IPS DF 6.9 (cell line): ENCODE results near the gene WDR27.

Source experiments
- DNase-seq: peaks from one replicate; pipeline ENCODE4 v3.0.0-alpha.2; 2013; ENCODE audit warnings: low read depth, low spot score
- H3K27ac ChIP-seq: one replicate; pipeline ENCODE4 v1.5.1; 2013; ENCODE audit warnings: low read length, control low read depth
- H3K27me3 ChIP-seq: 2 replicates; pipeline ENCODE4 v1.6.1; 2013; ENCODE audit warnings: mild to moderate bottlenecking, low read length; ENCODE audit not compliant: control insufficient read depth, insufficient read depth
- H3K36me3 ChIP-seq: 2 replicates; pipeline ENCODE4 v1.6.1; 2013; ENCODE audit warnings: low read length; ENCODE audit not compliant: control insufficient read depth, insufficient read depth
- H3K4me1 ChIP-seq: 2 replicates; pipeline ENCODE4 v1.6.1; 2013; ENCODE audit warnings: low read length; ENCODE audit not compliant: control insufficient read depth, insufficient read depth
- H3K4me3 ChIP-seq: 2 replicates; pipeline ENCODE4 v1.5.1; 2013; ENCODE audit warnings: mild to moderate bottlenecking, low read length
- H3K9me3 ChIP-seq: 2 replicates; pipeline ENCODE4 v1.6.1; 2013; ENCODE audit warnings: low read length, inconsistent platforms; ENCODE audit not compliant: control insufficient read depth, insufficient read depth
- WGBS: extraction: QIAGEN DNeasy Blood & Tissue Kit; methylation state at CpG from one replicate; pipeline ENCODE4 v1.1.7; 2013; ENCODE audit warnings: mixed read lengths, missing lambda C conversion rate; ENCODE audit not compliant: insufficient read length, insufficient coverage; 5-methylcytosine and 5-hydroxymethylcytosine counted together

Gene WDR27

GRCh38 chr6:169684056-169684455 is 17.8 kb downstream of the WDR27 start:
- Histone ChIP-seq H3K27ac (no peak overlapping the region), H3K27me3 (no peaks in the 10 kb centered on the region), H3K9me3 (no peaks in the 10 kb centered on the region), H3K36me3 (no peaks in the 10 kb centered on the region), H3K4me3 (no peak overlapping the region), H3K4me1 (no peaks in the 10 kb centered on the region)
- WGBS, result no CpG with 5 or more reads among the region's 3 CpGs
- DNase-seq, result no peak

- no CpG with 5 or more reads among the region's 1 CpG for WGBS
- Histone ChIP-seq H3K4me1 (no peaks in the 10 kb centered on the region), H3K9me3 (no peaks in the 10 kb centered on the region), H3K4me3 (no peak overlapping the region), H3K27me3 (no peaks in the 10 kb centered on the region), H3K36me3 (no peaks in the 10 kb centered on the region), H3K27ac (no peak overlapping the region)
- DNase-seq, result no peak
Measured at GRCh38 chr6:169678342-169678741, 23.5 kb downstream of the WDR27 start.

DNA sequence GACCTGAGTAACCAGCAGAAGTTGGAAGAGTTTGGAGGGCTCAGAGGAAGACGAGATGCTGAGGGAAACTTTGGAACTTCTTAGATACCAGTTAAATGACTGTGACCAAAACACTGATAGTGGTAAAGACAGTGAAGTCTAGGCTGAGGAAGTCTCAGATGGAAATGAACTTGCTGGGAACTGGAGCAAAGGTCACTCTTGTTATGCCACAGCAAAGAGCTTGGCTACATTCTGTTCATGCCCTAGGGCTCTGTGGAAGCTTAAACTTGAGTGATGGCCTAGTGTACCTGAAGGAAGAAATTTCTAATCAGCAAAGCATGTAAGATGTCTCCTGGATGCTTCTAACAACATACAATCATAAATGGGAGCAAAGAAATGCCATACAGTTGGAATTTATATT is 24.7 kb downstream of the WDR27 start:
- Histone ChIP-seq H3K4me1 (no peaks in the 10 kb centered on the region), H3K27me3 (no peaks in the 10 kb centered on the region), H3K36me3 (no peaks in the 10 kb centered on the region), H3K4me3 (no peak overlapping the region), H3K27ac (no peak overlapping the region), H3K9me3 (no peaks in the 10 kb centered on the region)
- WGBS, result no CpG with 5 or more reads among the region's 1 CpG
- DNase-seq, result no peak

- Histone ChIP-seq H3K27ac (no peak overlapping the region), H3K9me3 (no peaks in the 10 kb centered on the region), H3K27me3 (no peaks in the 10 kb centered on the region), H3K36me3 (peaks cover 3% of the 10 kb centered on the region; the same call in 1 of the 2 replicates), H3K4me3 (no peak overlapping the region), H3K4me1 (no peaks in the 10 kb centered on the region)
- WGBS, result no CpG with 5 or more reads among the region's 3 CpGs
- no peak for DNase-seq
Measured at GRCh38 chr6:169675011-169675410, 26.8 kb downstream of the WDR27 start.

DNA sequence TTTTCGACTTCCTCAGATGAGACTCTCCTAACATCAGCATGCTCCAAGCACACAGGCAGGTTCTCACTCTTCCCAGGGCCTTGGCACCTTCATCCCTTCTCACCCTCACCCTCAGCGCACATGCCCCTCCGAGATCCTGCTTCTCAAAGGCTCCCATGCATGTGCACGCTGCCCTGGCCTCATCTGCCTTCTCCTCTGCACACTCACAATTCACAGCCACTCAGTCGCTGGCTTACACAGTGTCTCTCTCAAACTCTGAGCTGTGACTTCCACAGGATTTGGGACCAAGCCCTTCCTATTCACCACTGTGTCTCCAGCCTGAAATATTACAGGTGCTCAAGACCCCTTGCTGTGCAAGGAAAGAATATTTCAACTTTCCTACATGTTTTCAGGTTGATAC is 30.3 kb downstream of the WDR27 start:
- H3K36me3 ChIP-seq, result peaks cover 7% of the 10 kb centered on the region
- no CpG with 5 or more reads among the region's 5 CpGs for WGBS

DNA sequence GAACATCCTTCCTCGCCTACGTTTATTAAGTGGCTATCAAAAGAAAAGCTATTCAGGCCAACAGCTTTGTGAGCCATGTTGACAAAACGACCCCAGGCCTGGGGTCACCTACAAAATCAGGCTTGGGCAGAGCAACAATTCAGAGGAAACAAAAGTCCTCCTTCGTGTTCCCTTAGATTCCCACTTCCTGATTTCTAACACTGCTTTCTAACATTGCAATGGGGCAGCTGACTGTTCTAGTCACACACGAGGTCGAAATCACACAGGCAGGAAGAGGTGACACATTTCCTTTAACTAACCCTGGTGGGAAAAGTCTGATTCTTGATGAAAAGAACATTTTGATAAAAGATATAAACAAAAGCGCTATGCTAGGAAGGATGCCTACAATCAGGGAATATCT is 31.9 kb downstream of the WDR27 start:
- Histone ChIP-seq H3K4me1 (no peaks in the 10 kb centered on the region), H3K9me3 (no peaks in the 10 kb centered on the region), H3K27ac (no peak overlapping the region), H3K36me3 (peaks cover 13% of the 10 kb centered on the region), H3K4me3 (no peak overlapping the region), H3K27me3 (no peaks in the 10 kb centered on the region)
- DNase-seq, result no peak
- no CpG with 5 or more reads among the region's 7 CpGs for WGBS

More for the DNA sequence above, 30.3 kb downstream of the WDR27 start:
- H3K9me3 ChIP-seq, result no peaks in the 10 kb centered on the region
- H3K27me3 ChIP-seq, result no peaks in the 10 kb centered on the region
- DNase-seq, result no peak
- H3K4me3 ChIP-seq, result no peak overlapping the region
- H3K27ac ChIP-seq, result no peak overlapping the region
- H3K4me1 ChIP-seq, result no peaks in the 10 kb centered on the region

GRCh38 chr6:169669147-169669546 is 32.7 kb downstream of the WDR27 start:
- DNase-seq, result no peak
- Histone ChIP-seq H3K4me1 (no peaks in the 10 kb centered on the region), H3K9me3 (no peaks in the 10 kb centered on the region), H3K36me3 (peaks cover 16% of the 10 kb centered on the region), H3K4me3 (no peak overlapping the region), H3K27me3 (no peaks in the 10 kb centered on the region), H3K27ac (no peak overlapping the region)
- no CpG with 5 or more reads among the region's 6 CpGs for WGBS

- WGBS, result no CpG with 5 or more reads among the region's 15 CpGs
- Histone ChIP-seq H3K27ac (no peak overlapping the region), H3K36me3 (peaks cover 24% of the 10 kb centered on the region), H3K9me3 (no peaks in the 10 kb centered on the region), H3K27me3 (no peaks in the 10 kb centered on the region), H3K4me1 (no peaks in the 10 kb centered on the region), H3K4me3 (no peak overlapping the region)
- no peak for DNase-seq
Measured at GRCh38 chr6:169668203-169668847, 33.5 kb downstream of the WDR27 start.

DNA sequence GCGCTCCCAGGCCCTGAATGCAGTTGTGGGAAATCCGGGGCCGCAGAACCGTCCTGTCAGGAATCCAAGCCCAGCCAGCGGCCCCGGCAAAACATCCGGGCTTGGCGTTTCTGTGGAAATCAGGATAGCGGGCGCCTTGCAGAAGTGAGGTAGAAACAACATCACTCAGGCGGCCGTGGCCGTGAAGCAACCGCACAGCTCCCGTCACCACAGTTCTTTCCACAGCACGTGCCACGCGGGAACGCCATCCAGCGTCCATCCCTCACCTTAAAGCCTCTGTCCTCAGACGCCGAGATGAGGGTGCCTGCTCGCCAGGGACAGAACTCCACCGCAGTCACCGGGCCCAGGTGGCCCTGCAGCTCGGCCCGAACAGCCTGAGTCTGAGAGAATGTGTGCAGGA is 34.1 kb downstream of the WDR27 start:
- Histone ChIP-seq H3K27me3 (no peaks in the 10 kb centered on the region), H3K27ac (no peak overlapping the region), H3K4me3 (no peak overlapping the region), H3K4me1 (no peaks in the 10 kb centered on the region), H3K9me3 (no peaks in the 10 kb centered on the region), H3K36me3 (peaks cover 24% of the 10 kb centered on the region)
- no peak for DNase-seq
- WGBS, result no CpG with 5 or more reads among the region's 27 CpGs

GRCh38 chr6:169666441-169666840 is 35.4 kb downstream of the WDR27 start:
- no CpG with 5 or more reads among the region's 18 CpGs for WGBS
- peaks cover 21% of the 10 kb centered on the region for H3K36me3 ChIP-seq
- no peaks in the 10 kb centered on the region for H3K4me1 ChIP-seq
- H3K27ac ChIP-seq, result no peak overlapping the region
- H3K27me3 ChIP-seq, result no peaks in the 10 kb centered on the region
- no peak for DNase-seq
- H3K4me3 ChIP-seq, result no peak overlapping the region
- no peaks in the 10 kb centered on the region for H3K9me3 ChIP-seq

- Histone ChIP-seq H3K36me3 (peaks cover 26% of the 10 kb centered on the region), H3K27me3 (no peaks in the 10 kb centered on the region), H3K4me3 (no peak overlapping the region), H3K9me3 (no peaks in the 10 kb centered on the region), H3K4me1 (no peaks in the 10 kb centered on the region), H3K27ac (no peak overlapping the region)
- WGBS, result no CpG with 5 or more reads among the region's 9 CpGs
- DNase-seq, result no peak
Measured at GRCh38 chr6:169665289-169665688, 36.5 kb downstream of the WDR27 start.
